ENCODE data around the gene IGF2R.

Gene IGF2R

GRCh38 chr6:160028487-160029275 lies 59.8 kb downstream of the IGF2R start:
- no peak for DNase-seq

- DNase-seq = no peak
Measured at GRCh38 chr6:160029525-160029924, 60.6 kb downstream of the IGF2R start.

- DNase-seq = no peak
Measured at GRCh38 chr6:160030103-160030502, 61.2 kb downstream of the IGF2R start.

GRCh38 chr6:160031442-160031841 lies 62.6 kb downstream of the IGF2R start:
- DNase-seq = no peak

GRCh38 chr6:160031871-160032270 lies 63.0 kb downstream of the IGF2R start:
- no peak for DNase-seq

- no peak for DNase-seq
Measured at GRCh38 chr6:160032538-160032937, 63.7 kb downstream of the IGF2R start.

GRCh38 chr6:160034036-160034930 lies 65.4 kb downstream of the IGF2R start:
- no peak for DNase-seq

GRCh38 chr6:160035241-160035640 lies 66.4 kb downstream of the IGF2R start:
- no peak for DNase-seq

- DNase-seq = no peak
Measured at GRCh38 chr6:160035693-160036330, 66.9 kb downstream of the IGF2R start.

- DNase-seq = no peak
Measured at GRCh38 chr6:160036331-160036695, 67.4 kb downstream of the IGF2R start.

- no peak for DNase-seq
Measured at GRCh38 chr6:160036790-160037206, 67.9 kb downstream of the IGF2R start.

GRCh38 chr6:160038479-160038878 lies 69.6 kb downstream of the IGF2R start:
- no peak for DNase-seq

- DNase-seq = no peak
Measured at GRCh38 chr6:160039441-160039840, 70.6 kb downstream of the IGF2R start.

GRCh38 chr6:160040055-160040454 lies 71.2 kb downstream of the IGF2R start:
- no peak for DNase-seq

- DNase-seq = no peak
Measured at GRCh38 chr6:160040527-160041264, 71.8 kb downstream of the IGF2R start.

GRCh38 chr6:160041608-160042007 lies 72.7 kb downstream of the IGF2R start:
- no peak for DNase-seq

GRCh38 chr6:160042014-160042773 lies 73.3 kb downstream of the IGF2R start:
- DNase-seq = no peak

GRCh38 chr6:160042788-160043301 lies 74.0 kb downstream of the IGF2R start:
- no peak for DNase-seq

- no peak for DNase-seq
Measured at GRCh38 chr6:160043784-160044183, 74.9 kb downstream of the IGF2R start.

- DNase-seq = no peak
Measured at GRCh38 chr6:160044687-160045086, 75.8 kb downstream of the IGF2R start.

- no peak for DNase-seq
Measured at GRCh38 chr6:160048471-160048870, 79.6 kb downstream of the IGF2R start.

GRCh38 chr6:160049346-160049745 lies 80.5 kb downstream of the IGF2R start:
- DNase-seq = no peak

Measured in NCI-H1417 treated with DMSO at 0.1 percent for 48 hours (cell line).